Osteocyte (in vitro differentiated cells): ENCODE data around the gene C11orf86. TPM values are rescaled to one million over a fixed set of nuclear protein-coding genes. Genes with fewer than 3 reads are reported as not detected.

Source experiments
- DNase-seq: peaks from one replicate; pipeline ENCODE4 v3.0.0; 2021; ENCODE audit warnings: mixed read lengths; ENCODE audit not compliant: unreplicated experiment; ENCODE audit errors: extremely low spot score
- H3K27ac Mint-ChIP-seq: one replicate; pipeline ENCODE4 v1.8.0; 2021; ENCODE audit warnings: mild to moderate bottlenecking, mixed read lengths; ENCODE audit not compliant: unreplicated experiment
- H3K27me3 Mint-ChIP-seq: one replicate; pipeline ENCODE4 v1.8.0; 2021; ENCODE audit warnings: mixed read lengths; ENCODE audit not compliant: unreplicated experiment
- H3K36me3 Mint-ChIP-seq: one replicate; pipeline ENCODE4 v1.8.0; 2021; ENCODE audit warnings: mixed read lengths; ENCODE audit not compliant: unreplicated experiment
- H3K4me1 Mint-ChIP-seq: one replicate; pipeline ENCODE4 v1.8.0; 2021; ENCODE audit warnings: mixed read lengths; ENCODE audit not compliant: unreplicated experiment
- H3K4me3 Mint-ChIP-seq: one replicate; pipeline ENCODE4 v1.8.0; 2021; ENCODE audit warnings: mild to moderate bottlenecking, moderate library complexity, mixed read lengths; ENCODE audit not compliant: unreplicated experiment
- H3K9me3 Mint-ChIP-seq: one replicate; pipeline ENCODE4 v1.8.0; 2021; ENCODE audit warnings: mixed read lengths; ENCODE audit not compliant: unreplicated experiment
- CTCF ChIP-seq: fragments of 200-600 bp; sonication (generic); IDR thresholded peaks from 2 replicates; pipeline ENCODE4 v1.5.0; 2021; ENCODE audit warnings: antibody characterized with exemption, mild to moderate bottlenecking, moderate library complexity
- total RNA-seq: library from RNA; stranded (reverse); gene quantifications from 2 replicates; pipeline ENCODE4 v1.2.1, GENCODE V29; 2021

C11orf86 gene
- total RNA-seq, 1 donor from 2014 or later = not detected

DNA sequence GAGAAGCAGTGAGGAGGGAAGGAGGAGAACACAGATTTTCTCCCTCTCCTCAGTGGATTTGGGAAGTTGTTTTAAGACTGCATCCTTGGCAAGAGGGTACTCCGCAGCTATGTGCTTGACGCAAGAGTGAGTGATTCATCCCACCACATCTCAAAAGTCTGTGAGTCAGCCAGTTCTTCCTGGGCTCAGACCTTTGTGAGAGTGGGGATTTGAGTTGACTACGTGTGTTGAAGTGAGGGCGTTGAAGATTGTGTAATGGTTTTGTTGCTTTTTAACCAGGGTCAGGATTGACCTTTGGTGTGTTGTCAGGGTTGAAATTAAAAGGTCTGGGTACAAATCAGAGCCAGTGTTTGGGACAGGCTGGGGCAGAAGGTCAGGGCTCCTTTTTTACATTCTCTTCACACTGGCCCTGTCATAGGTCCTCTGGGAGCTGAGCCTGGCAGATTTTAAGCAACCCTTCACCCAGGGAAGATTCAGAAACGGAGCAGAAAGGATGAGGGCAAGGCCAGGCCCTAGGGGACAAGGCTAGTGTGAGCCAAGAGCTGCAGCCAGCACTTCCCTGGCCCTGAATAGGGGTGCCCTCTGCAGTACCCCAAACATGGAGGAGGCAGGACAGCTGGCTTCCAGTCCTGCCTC lies 4.2 kb upstream of the C11orf86 start:
- peak overlapping the region; percentile 23 for H3K4me3 Mint-ChIP-seq
- H3K9me3 Mint-ChIP-seq = no peaks in the 10 kb centered on the region
- H3K36me3 Mint-ChIP-seq = no peaks in the 10 kb centered on the region
- no peak for DNase-seq
- H3K4me1 Mint-ChIP-seq = peaks cover 51% of the 10 kb centered on the region
- no peak for TF ChIP-seq CTCF
- H3K27me3 Mint-ChIP-seq = no peaks in the 10 kb centered on the region
- H3K27ac Mint-ChIP-seq = peak overlapping the region; percentile 96

DNA sequence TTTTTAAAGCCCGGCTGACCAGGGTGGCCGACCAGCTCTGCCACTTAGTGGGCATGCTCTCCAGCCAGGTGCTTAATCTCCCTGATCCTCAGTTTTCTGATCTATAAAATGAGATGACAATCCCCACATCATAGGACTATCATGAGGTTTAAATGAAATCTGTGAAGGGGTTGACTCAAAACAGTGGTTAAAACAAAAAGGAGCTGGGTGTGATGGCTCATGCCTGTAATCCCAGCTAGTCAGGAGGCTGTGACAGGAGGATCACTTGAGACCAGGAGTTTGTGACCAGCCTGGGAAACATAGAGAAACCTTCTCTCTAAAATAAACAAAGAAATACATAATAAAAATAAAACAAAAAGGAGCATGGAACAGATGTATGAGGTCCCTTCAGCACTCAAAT lies 3.6 kb upstream of the C11orf86 start:
- Mint-ChIP-seq H3K4me3 (no peak overlapping the region), H3K27me3 (no peaks in the 10 kb centered on the region), H3K27ac (peak overlapping the region; percentile 96), H3K9me3 (no peaks in the 10 kb centered on the region), H3K4me1 (peaks cover 53% of the 10 kb centered on the region), H3K36me3 (no peaks in the 10 kb centered on the region)
- no peak for TF ChIP-seq CTCF
- DNase-seq = no peak

GRCh38 chr11:66973956-66974580 lies 1.0 kb upstream of the C11orf86 start:
- Mint-ChIP-seq H3K4me3 (no peak overlapping the region), H3K27ac (peak overlapping the region; percentile 68), H3K36me3 (no peaks in the 10 kb centered on the region), H3K9me3 (no peaks in the 10 kb centered on the region), H3K27me3 (no peaks in the 10 kb centered on the region), H3K4me1 (peaks cover 42% of the 10 kb centered on the region)
- no peak for DNase-seq
- no peak for TF ChIP-seq CTCF

- Mint-ChIP-seq H3K36me3 (no peaks in the 10 kb centered on the region), H3K9me3 (no peaks in the 10 kb centered on the region), H3K4me1 (peaks cover 31% of the 10 kb centered on the region), H3K27ac (no peak overlapping the region), H3K27me3 (no peaks in the 10 kb centered on the region), H3K4me3 (no peak overlapping the region)
- no peak for DNase-seq
- no peak for TF ChIP-seq CTCF
These were observed 412 bp downstream of the C11orf86 start for GRCh38 chr11:66975405-66976027.

- Mint-ChIP-seq H3K9me3 (no peaks in the 10 kb centered on the region), H3K36me3 (no peaks in the 10 kb centered on the region), H3K27ac (no peak overlapping the region), H3K4me3 (no peak overlapping the region), H3K27me3 (no peaks in the 10 kb centered on the region), H3K4me1 (peaks cover 27% of the 10 kb centered on the region)
- peak; percentile 87 for TF ChIP-seq CTCF
- DNase-seq = no peak
These were observed 944 bp downstream of the C11orf86 start for GRCh38 chr11:66976028-66976467.
